Right lung (tissue), 10 donors: ENCODE results near the gene ESF1. TPM values are rescaled to one million over a fixed set of nuclear protein-coding genes. Genes with fewer than 3 reads are reported as not detected.
A peak's percentile ranks its signal among the peaks of the same experiment; 100 is the strongest.

Source experiments
- DNase-seq, 2 donors: peaks; one replicate each; pipeline ENCODE4 v3.0.0-alpha.2; 2013
- long read RNA-seq, 8 donors: transcript quantifications; one replicate each; lab custom pipeline, GENCODE V29; 2026
- polyA plus RNA-seq, 5 donors: library from polyadenylated mRNA; unstranded; fragments of 120-200 nt; gene quantifications; one replicate each; pipeline versions ENCODE4 v1.2.1 to v1.2.3, GENCODE V29; 2013; ENCODE audit warnings: inconsistent platforms in 1 of 5, low replicate concordance in 1 of 5; ENCODE audit not compliant: insufficient read length in 5 of 5, insufficient read depth in 1 of 5

Gene ESF1, protein sequence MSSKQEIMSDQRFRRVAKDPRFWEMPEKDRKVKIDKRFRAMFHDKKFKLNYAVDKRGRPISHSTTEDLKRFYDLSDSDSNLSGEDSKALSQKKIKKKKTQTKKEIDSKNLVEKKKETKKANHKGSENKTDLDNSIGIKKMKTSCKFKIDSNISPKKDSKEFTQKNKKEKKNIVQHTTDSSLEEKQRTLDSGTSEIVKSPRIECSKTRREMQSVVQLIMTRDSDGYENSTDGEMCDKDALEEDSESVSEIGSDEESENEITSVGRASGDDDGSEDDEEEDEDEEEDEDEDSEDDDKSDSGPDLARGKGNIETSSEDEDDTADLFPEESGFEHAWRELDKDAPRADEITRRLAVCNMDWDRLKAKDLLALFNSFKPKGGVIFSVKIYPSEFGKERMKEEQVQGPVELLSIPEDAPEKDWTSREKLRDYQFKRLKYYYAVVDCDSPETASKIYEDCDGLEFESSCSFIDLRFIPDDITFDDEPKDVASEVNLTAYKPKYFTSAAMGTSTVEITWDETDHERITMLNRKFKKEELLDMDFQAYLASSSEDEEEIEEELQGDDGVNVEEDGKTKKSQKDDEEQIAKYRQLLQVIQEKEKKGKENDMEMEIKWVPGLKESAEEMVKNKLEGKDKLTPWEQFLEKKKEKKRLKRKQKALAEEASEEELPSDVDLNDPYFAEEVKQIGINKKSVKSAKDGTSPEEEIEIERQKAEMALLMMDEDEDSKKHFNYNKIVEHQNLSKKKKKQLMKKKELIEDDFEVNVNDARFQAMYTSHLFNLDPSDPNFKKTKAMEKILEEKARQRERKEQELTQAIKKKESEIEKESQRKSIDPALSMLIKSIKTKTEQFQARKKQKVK
- polyA plus RNA-seq = 10 to 100 TPM; 20.5 to 31.5 (median 28.3) TPM
- long read RNA-seq, donor 1, partial matches to known transcripts = 39 of 39 reads
- long read RNA-seq, donor 1, other reads (novel, unspliced or antisense) = 0 of 39 reads
- long read RNA-seq, donor 2, partial matches to known transcripts = 13 of 13 reads
- long read RNA-seq, donor 2, other reads (novel, unspliced or antisense) = 0 of 13 reads
- long read RNA-seq, donor 3 = 0 reads
- long read RNA-seq, donor 4, partial matches to known transcripts = 16 of 16 reads
- long read RNA-seq, donor 4, other reads (novel, unspliced or antisense) = 0 of 16 reads
- long read RNA-seq, donor 5, partial matches to known transcripts = 37 of 37 reads
- long read RNA-seq, donor 5, other reads (novel, unspliced or antisense) = 0 of 37 reads
- long read RNA-seq, donor 6, partial matches to known transcripts = 52 of 52 reads
- long read RNA-seq, donor 6, other reads (novel, unspliced or antisense) = 0 of 52 reads
- long read RNA-seq, donor 7, partial matches to known transcripts = 105 of 105 reads
- long read RNA-seq, donor 7, other reads (novel, unspliced or antisense) = 0 of 105 reads
- long read RNA-seq, donor 8, partial matches to known transcripts = 6 of 6 reads
- long read RNA-seq, donor 8, other reads (novel, unspliced or antisense) = 0 of 6 reads

DNA sequence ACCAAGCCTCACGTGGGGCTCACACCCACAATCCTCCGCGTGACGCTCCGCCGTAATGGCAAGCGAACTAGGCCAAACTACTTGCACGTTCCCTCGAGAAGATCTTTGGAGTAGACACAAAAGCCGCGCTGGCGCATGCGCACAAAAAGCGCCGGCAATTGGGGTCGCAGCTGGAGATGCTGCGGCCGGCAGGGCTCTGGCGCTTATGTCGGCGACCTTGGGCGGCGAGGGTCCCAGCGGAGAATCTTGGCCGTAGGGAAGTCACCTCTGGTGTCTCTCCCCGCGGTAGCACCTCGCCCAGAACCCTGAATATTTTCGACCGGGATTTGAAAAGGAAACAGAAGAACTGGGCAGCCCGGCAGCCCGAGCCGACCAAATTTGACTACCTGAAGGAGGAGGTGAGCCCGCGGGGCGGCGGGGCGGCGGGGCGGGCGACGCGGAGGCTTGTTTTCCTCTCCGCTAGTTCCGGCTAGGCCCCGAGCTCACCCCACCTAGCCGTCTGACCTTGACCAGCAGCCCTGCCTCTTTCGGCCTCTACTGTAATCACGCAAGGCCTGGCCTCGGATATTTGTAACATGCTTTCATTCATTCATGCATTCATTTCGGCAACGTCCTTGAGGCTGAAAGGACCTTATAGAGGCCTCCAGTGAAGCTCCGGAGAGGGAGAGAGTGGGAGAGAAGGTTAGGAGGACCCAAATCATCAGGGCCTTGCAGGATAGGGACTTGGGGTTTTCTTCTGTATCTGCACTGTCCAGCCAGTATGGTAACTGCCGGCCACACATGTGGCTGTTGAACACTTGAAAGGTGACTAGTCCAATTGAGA is at the start of gene ESF1, which contains the start of gene NDUFAF5:
Gene ESF1, minus strand, starts transcription at position 27 of the 823 bp plus-strand sequence. CDS start 1,779 bp downstream, outside the sequence.
Gene NDUFAF5, plus strand, starts transcription at position 136 of the 823 bp plus-strand sequence. Its CDS starts 41 bp downstream, at position 177.
- peak; percentile 91 to 93 for DNase-seq

DNA sequence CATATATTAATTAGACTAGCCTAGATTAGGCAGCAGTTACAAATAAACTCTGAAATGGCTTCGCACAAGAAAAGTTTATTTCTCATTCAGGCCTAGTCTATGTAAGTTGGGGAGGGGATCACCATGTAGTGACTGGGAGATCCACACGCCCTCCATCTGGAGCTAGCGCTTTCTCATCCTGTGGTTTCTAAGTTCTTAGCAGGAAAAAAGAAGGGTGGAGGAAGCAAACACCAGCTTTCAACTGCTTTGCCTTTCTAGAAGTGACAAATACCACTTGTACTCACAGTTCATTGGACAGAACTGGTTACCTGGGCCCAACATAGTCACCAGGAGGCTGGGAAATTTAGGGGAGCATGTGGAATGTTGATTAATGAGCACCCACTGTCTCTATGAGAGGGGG is 46.8 kb upstream of the ESF1 start:
- no peak for DNase-seq

GRCh38 chr20:13825465-13825864 is 40.7 kb upstream of the ESF1 start:
- DNase-seq = no peak

DNA sequence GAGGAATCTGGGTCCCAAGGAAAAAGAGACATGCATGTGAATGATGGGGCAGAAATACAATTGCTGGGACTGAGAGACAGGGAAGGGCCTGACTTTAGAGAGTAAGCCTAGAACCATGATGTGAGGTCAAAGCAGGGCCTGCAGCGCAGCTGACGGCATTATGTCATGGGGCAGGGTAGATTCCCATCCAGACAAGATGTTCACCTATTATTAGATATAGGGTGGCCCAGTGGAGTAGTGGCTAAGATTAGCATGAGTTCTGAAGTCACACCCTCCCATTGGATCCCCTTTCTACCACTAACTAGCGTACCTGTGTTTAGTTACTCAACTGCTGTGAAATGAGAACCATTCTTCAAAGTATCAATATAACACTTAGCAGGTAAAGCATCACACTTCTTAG is 39.7 kb upstream of the ESF1 start:
- no peak for DNase-seq

- DNase-seq = no peak
Observed at GRCh38 chr20:13822459-13822858, 37.7 kb upstream of the ESF1 start.

DNA sequence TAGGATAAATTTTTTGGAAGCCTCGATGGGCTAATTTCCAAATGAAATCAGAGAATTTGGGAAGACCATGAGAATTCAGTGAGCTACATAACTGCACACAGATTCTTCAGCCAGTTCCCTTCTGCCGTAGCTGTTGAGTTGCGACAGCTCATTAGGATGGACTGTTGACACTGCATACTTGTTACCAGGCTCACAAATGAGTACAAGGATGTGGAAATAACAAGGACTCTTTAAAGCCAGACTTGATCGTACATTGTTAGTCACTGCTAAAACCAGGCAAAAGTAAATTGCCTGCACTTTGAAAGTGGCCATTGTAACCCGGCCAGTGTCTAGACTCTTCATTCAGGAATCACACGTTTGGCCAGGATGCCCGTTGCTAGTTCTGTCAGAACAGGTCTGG is 37.2 kb upstream of the ESF1 start:
- DNase-seq = no peak

- peak in 1 of 2 donors; percentile 26 for DNase-seq
Observed at GRCh38 chr20:13819885-13820645, 35.3 kb upstream of the ESF1 start.

- DNase-seq = no peak
Observed at GRCh38 chr20:13817342-13817741, 32.6 kb upstream of the ESF1 start.

- no peak for DNase-seq
Observed at GRCh38 chr20:13816757-13817156, 32.0 kb upstream of the ESF1 start.

DNA sequence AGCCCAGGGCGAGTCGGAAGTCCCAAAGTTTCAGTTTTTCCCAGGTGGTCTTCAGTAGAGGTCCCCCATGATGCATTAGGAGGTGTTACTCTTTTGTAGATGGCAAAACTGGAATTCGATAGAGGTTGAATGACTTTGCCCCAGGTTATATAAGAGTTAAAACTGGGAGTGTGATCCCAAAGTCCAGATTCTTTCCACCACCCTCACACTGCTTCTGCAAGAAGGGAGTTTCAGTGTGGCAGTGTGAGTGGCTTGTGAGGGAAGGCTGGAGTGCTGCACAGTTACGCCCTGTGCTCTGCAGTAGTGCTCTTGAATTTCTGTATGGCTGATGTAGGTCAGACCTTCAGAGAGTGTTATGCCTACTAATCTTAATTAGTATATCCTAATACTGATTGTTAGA is 30.0 kb upstream of the ESF1 start:
- no peak for DNase-seq

DNA sequence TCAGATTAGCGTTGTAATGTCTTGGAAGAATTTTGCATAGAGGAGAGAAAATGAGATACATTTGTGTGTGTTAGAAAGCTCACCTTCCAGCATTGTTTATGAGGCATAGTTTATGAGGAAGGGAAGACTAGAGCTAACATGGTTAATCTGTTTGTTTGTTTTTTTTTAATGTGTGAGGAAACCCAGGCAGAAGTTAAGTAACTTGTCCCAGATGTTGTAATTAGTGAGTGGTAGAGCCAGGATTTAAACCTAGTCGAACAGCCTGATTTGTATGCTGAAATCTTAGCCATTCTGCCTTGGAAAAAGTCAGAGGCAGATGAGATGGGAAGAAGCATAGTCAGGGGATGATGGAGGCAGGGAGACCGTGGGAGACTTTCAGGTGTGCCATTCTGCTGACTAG is 29.2 kb upstream of the ESF1 start:
- no peak for DNase-seq

GRCh38 chr20:13810446-13810845 is 25.7 kb upstream of the ESF1 start:
- DNase-seq = no peak

GRCh38 chr20:13809855-13810254 is 25.1 kb upstream of the ESF1 start:
- no peak for DNase-seq

GRCh38 chr20:13809373-13809772 is 24.7 kb upstream of the ESF1 start:
- no peak for DNase-seq

- DNase-seq = peak; percentile 71 to 77
Observed at GRCh38 chr20:13800728-13801134, 16.0 kb upstream of the ESF1 start.

DNA sequence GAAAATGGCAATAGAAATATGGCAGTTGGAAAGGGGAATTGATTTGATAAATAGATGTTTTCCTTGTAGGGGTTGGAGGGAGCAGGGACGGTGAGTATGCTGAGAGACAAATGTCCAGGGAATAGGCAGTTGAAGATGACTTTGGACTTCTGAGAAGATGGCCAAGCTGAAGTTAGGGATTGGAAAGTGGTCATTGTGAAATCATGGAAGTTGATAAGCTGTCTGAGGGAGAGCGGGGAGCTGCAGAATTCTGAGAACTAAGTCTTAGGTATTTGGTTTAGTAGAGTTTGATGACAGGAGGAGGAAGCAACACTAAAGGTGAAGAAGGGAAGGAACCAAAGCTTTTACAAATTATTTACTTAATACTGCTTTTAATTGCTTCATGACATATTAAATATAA is 15.3 kb upstream of the ESF1 start:
- DNase-seq = no peak

DNA sequence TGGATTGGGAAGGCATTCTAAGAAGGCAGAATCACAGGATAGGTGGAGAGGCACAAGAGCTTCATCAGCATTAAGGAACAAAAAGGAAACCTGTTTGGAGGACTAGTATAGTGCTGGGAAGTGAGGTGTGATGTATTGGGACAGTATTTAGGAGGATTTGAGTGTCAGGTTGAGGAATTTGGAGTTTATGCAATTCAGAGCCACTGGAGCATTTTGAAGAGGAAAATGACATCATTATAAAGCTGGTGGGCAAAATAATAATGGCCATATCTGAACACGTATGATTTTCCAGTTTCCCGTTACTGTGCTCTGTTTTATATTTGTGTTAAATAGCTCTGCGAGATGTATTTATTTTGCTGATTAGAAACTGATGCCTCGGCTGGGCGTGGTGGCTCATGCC is 14.3 kb upstream of the ESF1 start:
- no peak for DNase-seq

DNA sequence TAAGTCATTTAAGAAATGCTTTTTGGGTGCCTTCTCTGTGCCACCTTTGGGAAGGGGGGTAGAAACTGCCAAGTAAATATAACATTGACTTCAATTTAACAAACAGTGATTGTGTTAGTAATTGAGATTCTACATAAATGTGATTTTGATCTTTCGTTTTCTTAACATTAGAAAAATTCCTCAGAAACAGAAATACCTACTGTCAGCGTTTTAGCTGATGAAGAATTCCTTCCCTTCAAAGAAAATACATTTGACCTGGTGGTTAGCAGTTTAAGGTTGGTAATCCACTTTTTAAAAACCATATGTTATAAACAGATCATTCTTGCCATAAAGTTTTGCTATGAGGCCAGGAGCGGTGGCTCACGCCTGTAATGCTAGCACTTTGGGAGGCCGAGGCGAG is 9.9 kb upstream of the ESF1 start:
- DNase-seq = no peak

DNA sequence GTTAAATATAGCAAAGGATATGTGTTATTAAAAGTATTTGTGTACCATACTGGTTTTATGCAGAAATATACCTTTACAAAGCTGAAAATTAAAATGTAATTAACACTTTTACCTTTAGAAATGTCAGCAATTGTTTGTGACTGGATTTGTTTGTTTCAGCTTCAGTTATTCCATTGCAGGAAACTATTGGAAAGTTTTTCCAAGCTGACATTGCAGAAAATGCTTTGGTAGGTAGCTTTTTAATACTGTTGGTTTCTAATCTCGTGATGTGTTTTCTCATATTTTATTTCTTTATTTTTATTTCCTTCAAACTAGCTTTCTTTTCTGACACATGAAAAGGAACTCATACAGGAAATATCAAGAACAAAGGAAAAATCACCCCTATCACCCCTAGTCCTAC is 8.3 kb upstream of the ESF1 start:
- no peak for DNase-seq
